Adipocyte (in vitro differentiated cells): ENCODE measurements around the gene ANKMY1.

Experiments
- DNase-seq: peaks from one replicate; pipeline ENCODE4 v3.0.0-alpha.2; 2015; ENCODE audit warnings: low read depth
- H3K27me3 ChIP-seq: replicated peaks from 2 replicates; pipeline ENCODE4 v1.7.0; 2013; ENCODE audit warnings: mild to moderate bottlenecking, low read length, moderate library complexity; ENCODE audit not compliant: control insufficient read depth, insufficient read depth
- H3K36me3 ChIP-seq: 2 replicates; pipeline ENCODE4 v1.7.0; 2013; ENCODE audit warnings: low read length, mild to moderate bottlenecking, moderate library complexity; ENCODE audit not compliant: control insufficient read depth, insufficient read depth, severe bottlenecking
- H3K4me1 ChIP-seq: 2 replicates; pipeline ENCODE4 v1.7.0; 2013; ENCODE audit warnings: mild to moderate bottlenecking, low read length, moderate library complexity; ENCODE audit not compliant: control insufficient read depth, insufficient read depth
- H3K4me3 ChIP-seq: 2 replicates; pipeline ENCODE4 v1.7.0; 2013; ENCODE audit warnings: mild to moderate bottlenecking, low read length, moderate library complexity
- H3K9ac ChIP-seq: 2 replicates; pipeline ENCODE4 v1.7.0; 2013; ENCODE audit warnings: mild to moderate bottlenecking, low read length, moderate library complexity
- H3K9me3 ChIP-seq: 2 replicates; pipeline ENCODE4 v1.7.0; 2013; ENCODE audit warnings: mild to moderate bottlenecking, low read length, moderate library complexity; ENCODE audit not compliant: control insufficient read depth

Gene ANKMY1

DNA sequence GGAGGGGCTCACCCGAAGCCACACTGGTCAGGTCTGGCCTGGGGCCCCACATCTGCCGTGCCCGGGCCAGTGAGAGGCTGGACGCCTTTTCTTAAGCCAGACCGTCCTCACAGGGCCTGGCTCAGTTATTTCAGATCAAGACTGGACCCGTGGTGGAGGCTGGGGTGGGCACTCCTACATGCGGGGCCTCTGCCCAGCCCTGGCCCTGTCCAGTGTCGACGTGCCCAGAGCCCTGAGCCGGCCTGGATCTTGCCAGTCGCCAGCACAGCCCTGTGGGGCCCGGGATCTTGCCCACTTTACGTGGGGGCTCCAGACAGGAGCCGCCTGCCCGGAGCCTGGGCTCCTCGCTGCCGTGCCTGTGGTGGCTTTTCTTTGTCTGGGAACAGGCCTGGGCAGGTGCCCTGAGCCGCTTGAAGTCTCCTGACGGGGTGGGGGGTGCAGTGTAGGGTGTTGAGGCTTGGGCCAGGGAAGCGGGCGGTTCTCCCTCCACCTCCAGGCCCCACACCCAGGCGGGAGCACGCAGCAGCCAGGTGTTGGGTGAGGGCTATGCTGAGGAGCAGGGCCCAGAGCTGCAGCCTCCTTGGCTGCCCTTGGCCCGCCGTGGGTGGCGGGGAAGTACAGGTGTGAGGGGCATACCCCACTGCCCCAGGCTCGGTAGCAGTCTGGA is 116.3 kb downstream of the ANKMY1 start:
- Histone ChIP-seq H3K27me3 (no peaks in the 10 kb centered on the region), H3K36me3 (peaks cover 35% of the 10 kb centered on the region), H3K9me3 (no peaks in the 10 kb centered on the region), H3K4me1 (peaks cover 23% of the 10 kb centered on the region), H3K4me3 (no peak overlapping the region), H3K9ac (no peak overlapping the region)
- no peak for DNase-seq

DNA sequence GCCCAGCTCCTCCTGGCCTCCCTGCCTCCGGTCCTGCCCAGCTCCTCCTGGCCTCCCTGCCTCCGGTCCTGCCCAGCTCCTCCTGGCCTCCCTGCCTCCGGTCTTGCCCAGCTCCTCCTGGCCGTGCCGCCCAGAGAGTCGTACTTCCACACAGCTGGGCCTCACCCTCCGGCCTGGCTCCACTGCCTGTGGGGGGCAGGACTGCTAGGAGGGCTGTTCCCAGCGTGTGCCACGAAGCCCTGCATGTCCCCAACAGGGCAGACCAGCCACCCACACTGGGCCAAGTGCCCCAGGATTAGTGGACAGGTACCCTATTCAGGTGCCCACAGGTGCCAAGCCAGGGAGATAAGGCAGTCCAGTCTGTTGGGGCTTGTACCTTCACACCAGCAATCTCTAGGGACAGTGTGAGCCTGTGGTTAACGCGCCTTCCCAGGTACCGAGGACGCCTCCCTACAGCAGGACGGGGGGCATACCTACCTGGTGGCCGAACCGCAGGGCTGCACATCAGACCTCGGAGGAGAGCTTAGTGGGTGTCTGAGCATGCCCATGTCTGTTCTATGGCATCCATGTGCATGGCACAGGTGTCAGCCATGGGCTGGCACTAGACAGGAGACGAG is 117.0 kb downstream of the ANKMY1 start:
- Histone ChIP-seq H3K4me3 (no peak overlapping the region), H3K9me3 (no peaks in the 10 kb centered on the region), H3K4me1 (peaks cover 23% of the 10 kb centered on the region), H3K36me3 (peaks cover 29% of the 10 kb centered on the region), H3K9ac (no peak overlapping the region), H3K27me3 (no peaks in the 10 kb centered on the region)
- DNase-seq: no peak

DNA sequence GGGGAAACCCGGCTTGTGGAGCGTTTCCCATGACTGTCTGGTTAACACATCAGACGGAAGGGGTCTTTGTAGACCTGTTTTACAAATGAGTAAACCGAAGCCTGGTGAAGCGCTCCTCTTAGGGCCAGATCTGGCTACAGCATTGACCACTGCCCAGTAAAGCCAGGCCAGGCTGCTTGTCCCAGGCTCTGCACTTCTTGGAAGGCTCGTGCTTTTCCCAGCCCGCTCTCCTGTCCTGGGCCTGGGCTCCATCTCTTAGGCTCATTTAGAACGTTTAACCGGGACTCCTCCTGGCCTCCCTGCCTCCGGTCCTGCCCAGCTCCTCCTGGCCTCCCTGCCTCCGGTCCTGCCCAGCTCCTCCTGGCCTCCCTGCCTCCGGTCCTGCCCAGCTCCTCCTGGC is 117.5 kb downstream of the ANKMY1 start:
- no peaks in the 10 kb centered on the region for H3K27me3 ChIP-seq
- H3K4me3 ChIP-seq: no peak overlapping the region
- H3K9me3 ChIP-seq: no peaks in the 10 kb centered on the region
- H3K4me1 ChIP-seq: peaks cover 23% of the 10 kb centered on the region
- no peak overlapping the region for H3K9ac ChIP-seq
- DNase-seq: no peak
- peaks cover 28% of the 10 kb centered on the region for H3K36me3 ChIP-seq

DNA sequence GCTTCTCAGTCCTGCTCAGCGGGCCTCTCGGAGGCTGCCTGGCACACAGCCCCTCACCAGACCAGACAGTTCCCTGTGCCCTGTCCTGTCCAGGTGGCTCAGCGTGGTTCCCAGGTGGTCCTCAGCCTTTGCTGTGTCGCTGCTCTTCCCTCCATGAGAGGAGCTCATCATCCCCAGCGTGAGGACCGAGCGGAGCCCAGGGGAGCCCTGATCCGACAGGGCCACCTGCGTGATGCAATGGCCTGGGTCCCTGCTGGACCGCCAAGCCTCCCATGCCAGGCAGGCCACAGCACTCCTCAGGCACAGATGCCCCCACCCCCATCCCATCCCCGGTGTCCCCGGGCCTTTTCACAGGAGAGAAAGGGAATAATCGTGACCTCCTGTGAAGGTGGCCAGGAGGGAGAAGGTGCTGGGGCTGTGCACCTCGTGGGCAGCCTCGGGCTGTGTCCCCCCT is 118.1 kb downstream of the ANKMY1 start:
- DNase-seq: no peak
- no peaks in the 10 kb centered on the region for H3K9me3 ChIP-seq
- no peak overlapping the region for H3K4me3 ChIP-seq
- no peak overlapping the region for H3K9ac ChIP-seq
- H3K36me3 ChIP-seq: peaks cover 23% of the 10 kb centered on the region
- peaks cover 23% of the 10 kb centered on the region for H3K4me1 ChIP-seq
- no peaks in the 10 kb centered on the region for H3K27me3 ChIP-seq

DNA sequence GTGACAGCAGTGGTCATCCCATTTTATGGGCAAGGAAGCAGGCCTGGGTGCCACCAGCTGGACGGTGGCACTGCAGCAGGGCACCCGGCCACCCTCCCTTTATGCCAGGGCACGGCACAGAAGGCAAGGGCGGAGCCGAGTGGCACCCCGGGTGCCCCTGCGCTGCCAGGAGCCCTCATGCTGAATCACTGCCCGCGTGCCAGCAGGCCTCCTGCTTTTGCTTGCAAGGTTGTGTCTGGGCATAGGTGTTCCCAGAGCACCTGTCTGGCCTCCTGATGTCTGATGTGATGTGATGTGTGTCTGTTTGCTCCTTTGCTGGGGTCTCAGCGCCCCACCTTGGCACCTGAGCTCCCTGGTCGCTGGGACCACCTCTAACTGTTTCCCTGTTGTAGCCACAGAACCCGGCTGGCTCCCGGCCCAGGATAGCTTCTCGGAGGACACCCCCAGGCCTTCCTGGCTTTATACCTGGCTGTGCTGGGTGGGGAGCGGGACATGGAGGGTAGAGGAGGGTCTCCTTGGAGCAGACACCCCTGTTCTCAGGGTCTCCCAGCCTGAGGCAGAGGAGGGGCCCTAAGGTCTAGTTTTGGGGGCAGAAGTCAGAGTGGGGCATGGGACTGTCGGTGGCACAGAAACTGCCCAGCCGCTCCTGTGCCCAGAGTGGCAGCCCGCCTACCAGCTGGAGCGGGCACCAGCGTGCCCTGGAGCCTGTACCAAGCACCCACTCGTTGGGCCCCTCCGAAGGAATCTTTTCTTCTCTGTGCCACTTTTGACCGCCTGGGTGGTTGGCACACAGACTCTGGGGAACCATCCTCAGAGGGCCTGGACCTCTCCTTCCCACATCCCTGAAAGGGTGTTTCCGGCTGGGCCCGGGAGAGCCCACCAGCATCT is 118.7 kb downstream of the ANKMY1 start:
- no peaks in the 10 kb centered on the region for H3K9me3 ChIP-seq
- peaks cover 17% of the 10 kb centered on the region for H3K36me3 ChIP-seq
- H3K4me3 ChIP-seq: peak overlapping the region; percentile 91
- no peak for DNase-seq
- peak overlapping the region; percentile 93 for H3K9ac ChIP-seq
- no peaks in the 10 kb centered on the region for H3K27me3 ChIP-seq
- peaks cover 29% of the 10 kb centered on the region for H3K4me1 ChIP-seq

DNA sequence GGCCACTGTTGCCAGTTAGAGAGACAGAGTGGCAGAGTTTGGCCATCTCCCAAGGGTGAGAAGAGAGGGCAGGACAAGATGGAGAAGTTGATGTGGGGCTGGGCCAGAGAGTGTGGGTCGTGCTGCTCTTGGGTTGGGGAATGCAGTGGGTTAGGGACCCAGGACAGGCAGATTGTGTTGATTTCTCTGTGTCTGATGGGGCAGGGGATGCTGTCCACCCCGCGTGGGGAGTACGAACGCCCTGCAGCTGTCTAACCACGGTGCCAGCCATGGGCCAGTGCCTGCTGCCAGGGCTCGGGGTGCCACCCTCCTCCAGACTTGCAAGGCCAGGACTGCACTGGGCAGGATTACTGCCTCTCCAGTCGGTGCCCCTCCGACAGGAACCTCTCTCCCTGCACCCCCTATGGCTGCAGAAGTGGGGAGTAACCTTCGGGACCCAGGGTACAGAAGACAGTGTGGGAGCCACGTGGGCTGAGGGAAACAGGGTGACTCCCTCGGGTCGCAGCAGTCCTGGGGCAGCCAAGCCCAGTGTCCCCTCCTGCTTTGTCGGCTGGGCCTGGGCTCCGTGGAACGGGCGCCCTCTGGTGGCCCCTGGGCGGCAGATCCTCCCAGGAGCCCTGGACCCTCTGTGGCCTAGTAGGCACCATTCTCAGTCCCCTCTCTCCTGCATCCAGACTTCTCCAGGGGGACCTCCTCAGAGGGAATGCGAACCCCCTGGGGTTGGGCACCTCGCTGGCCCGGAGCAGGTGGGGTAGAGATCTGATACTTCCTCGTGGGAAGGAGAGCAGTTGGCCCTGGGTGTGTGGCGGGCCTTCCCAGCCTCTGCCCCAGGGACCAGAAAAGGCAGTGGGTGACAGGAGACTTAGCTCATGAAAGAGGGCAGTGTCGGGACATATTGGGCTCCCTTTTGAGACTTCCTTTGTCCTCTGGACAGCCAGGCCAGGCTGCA is 119.7 kb downstream of the ANKMY1 start:
- H3K9ac ChIP-seq: peak overlapping the region; percentile 93
- H3K4me3 ChIP-seq: peak overlapping the region; percentile 91
- DNase-seq: peak; percentile 89
- H3K27me3 ChIP-seq: no peaks in the 10 kb centered on the region
- no peaks in the 10 kb centered on the region for H3K9me3 ChIP-seq
- H3K4me1 ChIP-seq: peaks cover 37% of the 10 kb centered on the region
- H3K36me3 ChIP-seq: peaks cover 17% of the 10 kb centered on the region

DNA sequence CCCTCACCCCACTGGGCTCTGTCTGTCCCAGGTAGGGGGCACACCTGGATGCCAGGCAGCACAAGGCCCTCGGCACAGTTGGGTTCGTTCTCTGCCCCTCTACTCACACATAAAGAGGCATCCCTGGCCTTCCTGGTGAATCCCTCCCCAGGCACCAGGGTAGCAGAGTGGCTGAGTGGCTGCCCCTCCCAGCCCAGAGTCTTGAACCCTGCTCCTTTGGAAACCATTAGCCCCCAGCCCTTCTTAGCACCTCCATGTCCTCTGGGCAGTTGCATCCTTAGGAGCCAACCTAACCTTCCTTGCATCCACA is 120.3 kb downstream of the ANKMY1 start:
- no peaks in the 10 kb centered on the region for H3K9me3 ChIP-seq
- H3K4me1 ChIP-seq: peaks cover 43% of the 10 kb centered on the region
- peak overlapping the region; percentile 93 for H3K9ac ChIP-seq
- DNase-seq: no peak
- no peaks in the 10 kb centered on the region for H3K27me3 ChIP-seq
- peak overlapping the region; percentile 91 for H3K4me3 ChIP-seq
- H3K36me3 ChIP-seq: peaks cover 14% of the 10 kb centered on the region

DNA sequence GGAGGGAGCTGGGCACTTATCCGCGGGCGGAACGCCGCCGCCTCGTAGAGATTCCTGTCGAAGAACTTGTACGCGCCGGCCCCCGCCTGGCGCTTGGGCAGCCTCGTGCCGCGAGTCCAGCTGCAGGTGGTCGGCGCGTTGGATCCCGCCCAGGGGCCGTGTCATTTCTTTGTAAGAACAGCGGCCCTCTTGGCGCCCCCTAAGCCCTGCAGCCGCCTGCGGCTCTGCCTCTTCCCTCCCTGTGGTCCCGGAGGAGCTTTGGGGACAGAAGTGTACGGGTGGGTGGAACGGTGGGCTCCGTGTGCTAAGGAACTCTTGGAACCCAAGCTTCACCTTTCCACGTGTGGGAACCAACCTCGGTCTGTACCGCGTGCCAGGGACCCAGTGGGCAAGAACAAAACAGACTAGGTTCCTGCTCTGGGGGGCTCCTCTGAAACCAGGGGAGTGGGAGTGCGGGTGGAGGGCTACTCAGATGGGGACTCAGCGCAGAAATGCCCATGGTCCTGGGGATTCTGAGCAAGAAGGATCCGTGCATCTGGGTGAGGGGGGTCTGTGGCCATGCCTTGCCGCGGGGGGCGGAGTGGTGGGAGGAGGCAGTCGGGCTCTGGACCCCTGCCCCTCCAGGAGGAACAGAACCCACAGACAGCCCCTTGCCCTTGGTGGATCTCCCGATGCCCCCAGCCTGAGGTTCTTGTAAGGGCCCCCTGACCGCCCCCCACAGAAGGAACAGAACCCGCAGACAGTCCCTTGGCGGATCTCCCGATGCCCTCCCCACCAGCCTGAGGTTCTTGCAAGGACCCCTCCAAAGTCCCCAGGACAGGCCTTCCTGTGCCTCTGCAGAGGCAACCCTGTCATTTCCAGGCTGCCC is 120.9 kb downstream of the ANKMY1 start:
- peaks cover 11% of the 10 kb centered on the region for H3K36me3 ChIP-seq
- H3K9me3 ChIP-seq: no peaks in the 10 kb centered on the region
- peak overlapping the region; percentile 91 for H3K4me3 ChIP-seq
- DNase-seq: peak; percentile 59
- no peaks in the 10 kb centered on the region for H3K27me3 ChIP-seq
- H3K9ac ChIP-seq: peak overlapping the region; percentile 93
- H3K4me1 ChIP-seq: peaks cover 49% of the 10 kb centered on the region

DNA sequence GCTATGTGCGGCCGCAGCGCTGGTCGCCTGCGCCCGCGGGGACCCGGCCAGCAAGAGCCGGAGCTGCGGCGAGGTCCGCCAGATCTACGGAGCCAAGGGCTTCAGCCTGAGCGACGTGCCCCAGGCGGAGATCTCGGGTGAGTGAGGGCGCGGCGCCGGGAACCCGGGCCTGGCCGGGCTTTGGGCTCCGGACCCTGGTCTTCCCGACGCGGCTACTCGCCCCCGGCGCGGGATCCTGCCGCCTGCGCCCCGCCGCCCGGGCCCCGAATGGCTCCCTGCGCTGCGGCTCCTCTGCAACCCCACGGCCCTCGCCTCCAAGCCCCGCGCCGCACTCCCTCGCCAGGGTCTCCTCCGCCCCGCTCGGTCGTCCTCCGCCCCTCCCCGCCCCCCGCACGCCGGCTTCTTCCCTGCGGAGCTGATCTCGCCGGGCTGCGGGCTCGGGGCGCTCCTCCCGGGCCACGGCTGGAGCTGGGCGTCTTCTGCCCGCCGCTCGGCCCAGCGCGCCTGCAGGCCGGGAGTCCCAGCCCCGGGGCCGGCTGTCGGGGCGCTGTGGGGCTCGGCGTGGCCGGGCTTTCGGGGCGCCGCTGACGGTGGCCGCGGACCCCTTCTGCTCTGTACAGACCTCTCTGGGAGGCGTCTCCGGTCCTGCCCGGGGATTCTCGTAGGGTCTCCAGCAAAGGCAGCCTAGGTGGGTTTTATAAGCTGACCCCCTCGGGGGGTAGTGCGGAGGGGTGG is 121.7 kb downstream of the ANKMY1 start:
- peak; percentile 55 for DNase-seq
- peaks cover 10% of the 10 kb centered on the region for H3K36me3 ChIP-seq

More for the DNA sequence above, 121.7 kb downstream of the ANKMY1 start:
- Histone ChIP-seq H3K9me3 (no peaks in the 10 kb centered on the region), H3K4me3 (peak overlapping the region; percentile 91), H3K4me1 (peaks cover 49% of the 10 kb centered on the region), H3K27me3 (no peaks in the 10 kb centered on the region), H3K9ac (peak overlapping the region; percentile 93)
